SK-N-SH treated with all-trans-retinoic acid at 6 μM for 48 hours (cell line): ENCODE results near the gene RAB30.
"Not testable (repeated sequence)": the region's sequence is repeated elsewhere in the genome, so short reads cannot be mapped to it uniquely, and the experiment has no call there.

ENCODE experiments used
- ATAC-seq: fragments of 200-7000 bp; cut with Tn5 transposase; 3 replicates; pipeline ENCODE4 v1.9.1; 2020; ENCODE audit warnings: mild to moderate bottlenecking, moderate library complexity
- ARNTL ChIP-seq: fragments of 450-650 bp; formaldehyde crosslinking; IDR thresholded peaks from 2 replicates; pipeline ENCODE4 v1.5.0; 2020; ENCODE audit warnings: low read depth, mild to moderate bottlenecking, moderate library complexity, borderline replicate concordance
- BACH2 ChIP-seq: fragments of 250-450 bp; sonication (Bioruptor Pico); IDR thresholded peaks from 2 replicates; pipeline ENCODE4 v1.9.0; 2021; ENCODE audit warnings: mild to moderate bottlenecking, borderline replicate concordance
- CREB5 ChIP-seq: fragments of 250-450 bp; sonication (Bioruptor Pico); IDR thresholded peaks from 2 replicates; pipeline ENCODE4 v1.5.1; 2020; ENCODE audit warnings: low read depth, mild to moderate bottlenecking, moderate library complexity
- CSDC2 ChIP-seq: fragments of 250-450 bp; sonication (Bioruptor Pico); IDR thresholded peaks from 2 replicates; pipeline ENCODE4 v1.5.0; 2020; ENCODE audit warnings: mild to moderate bottlenecking, moderate library complexity
- CSRNP3 ChIP-seq: fragments of 250-450 bp; sonication (Bioruptor Pico); IDR thresholded peaks from 2 replicates; pipeline ENCODE4 v1.5.1; 2021; ENCODE audit warnings: mild to moderate bottlenecking, moderate library complexity
- ESRRG ChIP-seq: fragments of 250-450 bp; sonication (Bioruptor Pico); IDR thresholded peaks from 2 replicates; pipeline ENCODE4 v1.6.1; 2021; ENCODE audit warnings: mild to moderate bottlenecking
- GLIS3 ChIP-seq: fragments of 250-450 bp; sonication (Bioruptor Pico); IDR thresholded peaks from 2 replicates; pipeline ENCODE4 v1.5.0; 2020; ENCODE audit warnings: mild to moderate bottlenecking, moderate library complexity
- ISL1 ChIP-seq: fragments of 250-450 bp; sonication (Bioruptor Pico); IDR thresholded peaks from 2 replicates; pipeline ENCODE4 v2.1.2; 2022; ENCODE audit warnings: mild to moderate bottlenecking, moderate library complexity
- OSR1 ChIP-seq: fragments of 250-450 bp; sonication (Bioruptor Pico); IDR thresholded peaks from 2 replicates; pipeline ENCODE4 v1.8.0; 2022; ENCODE audit warnings: moderate library complexity, mild to moderate bottlenecking, inconsistent platforms
- PPARA ChIP-seq: fragments of 250-450 bp; sonication (Bioruptor Pico); IDR thresholded peaks from 2 replicates; pipeline ENCODE4 v1.5.0; 2020; ENCODE audit warnings: mild to moderate bottlenecking, borderline replicate concordance
- SNAI2 ChIP-seq: fragments of 250-450 bp; sonication (Bioruptor Pico); IDR thresholded peaks from 2 replicates; pipeline ENCODE4 v1.5.0; 2020; ENCODE audit warnings: mild to moderate bottlenecking, moderate library complexity
- TCF4 ChIP-seq: fragments of 250-450 bp; sonication (Bioruptor Pico); IDR thresholded peaks from 2 replicates; pipeline ENCODE4 v1.8.0; 2021; ENCODE audit warnings: mild to moderate bottlenecking, moderate library complexity, borderline replicate concordance
- TOX ChIP-seq: fragments of 250-450 bp; sonication (Bioruptor Pico); IDR thresholded peaks from 2 replicates; pipeline ENCODE4 v1.8.0; 2021; ENCODE audit warnings: mild to moderate bottlenecking, moderate library complexity, borderline replicate concordance
- TSHZ2 ChIP-seq: fragments of 250-450 bp; sonication (Bioruptor Pico); IDR thresholded peaks from 2 replicates; pipeline ENCODE4 v1.5.0; 2020; ENCODE audit warnings: mild to moderate bottlenecking, moderate library complexity
- ZC3H10 ChIP-seq: fragments of 250-450 bp; sonication (Bioruptor Pico); IDR thresholded peaks from 2 replicates; pipeline ENCODE4 v1.5.1; 2021; ENCODE audit warnings: mild to moderate bottlenecking, moderate library complexity
- ZFP3 ChIP-seq: fragments of 250-450 bp; sonication (Bioruptor Pico); IDR thresholded peaks from 2 replicates; pipeline ENCODE4 v1.5.0; 2020; ENCODE audit warnings: mild to moderate bottlenecking, moderate library complexity
- ZFP30 ChIP-seq: fragments of 450-650 bp; formaldehyde crosslinking; IDR thresholded peaks from 2 replicates; pipeline ENCODE4 v1.5.0; 2022; ENCODE audit warnings: mild to moderate bottlenecking, moderate library complexity
- ZNF565 ChIP-seq: fragments of 450-650 bp; formaldehyde crosslinking; conservative IDR thresholded peaks from 2 replicates; pipeline ENCODE4 v1.5.0; 2020; ENCODE audit warnings: low read depth, mild to moderate bottlenecking, moderate library complexity
- ZNF8 ChIP-seq: fragments of 450-650 bp; formaldehyde crosslinking; IDR thresholded peaks from 2 replicates; pipeline ENCODE4 v1.5.0; 2020; ENCODE audit warnings: mild to moderate bottlenecking, moderate library complexity
- TF ChIP-seq, protein P1 (sequence below): fragments of 250-450 bp; sonication (Bioruptor Pico); IDR thresholded peaks from 2 replicates; pipeline ENCODE4 v1.8.0; 2021; ENCODE audit warnings: low read depth, mild to moderate bottlenecking, moderate library complexity, borderline replicate concordance

Gene RAB30

DNA sequence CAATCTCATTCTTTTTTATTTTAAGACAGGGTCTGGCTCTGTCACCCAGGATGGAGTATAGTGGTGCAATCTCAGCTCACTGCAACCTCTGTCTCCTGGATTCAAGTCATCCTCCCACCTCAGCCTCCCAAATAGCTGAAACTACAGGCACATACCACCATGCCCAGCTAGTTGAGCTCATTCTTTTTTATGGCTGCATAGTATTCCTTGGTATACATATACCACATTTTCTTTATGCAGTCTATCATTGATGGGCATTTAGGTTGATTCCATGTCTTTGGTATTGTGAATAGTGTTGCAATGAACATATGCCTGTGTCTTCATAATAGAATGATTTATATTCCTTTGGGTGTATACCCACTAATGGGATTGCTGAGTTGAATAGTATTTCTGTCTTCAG is 109.7 kb downstream of the RAB30 start:
- not testable (repeated sequence) for ATAC-seq

GRCh38 chr11:82960779-82961143 is 110.9 kb downstream of the RAB30 start:
- ATAC-seq: no peak
- TF ChIP-seq CSRNP3: no peak
- TF ChIP-seq TCF4 (CRISPR knock-in tag): no peak
- no peak for TF ChIP-seq CSDC2
- no peak for TF ChIP-seq ZFP30 (CRISPR knock-in tag)
- TF ChIP-seq ISL1 (CRISPR knock-in tag): no peak
- no peak for TF ChIP-seq PPARA
- TF ChIP-seq ARNTL (CRISPR knock-in tag): no peak
- no peak for TF ChIP-seq SNAI2 (CRISPR knock-in tag)
- no peak for TF ChIP-seq ZFP3 (CRISPR knock-in tag)
- no peak for TF ChIP-seq ZNF565 (CRISPR knock-in tag)
- TF ChIP-seq, protein P1, sequence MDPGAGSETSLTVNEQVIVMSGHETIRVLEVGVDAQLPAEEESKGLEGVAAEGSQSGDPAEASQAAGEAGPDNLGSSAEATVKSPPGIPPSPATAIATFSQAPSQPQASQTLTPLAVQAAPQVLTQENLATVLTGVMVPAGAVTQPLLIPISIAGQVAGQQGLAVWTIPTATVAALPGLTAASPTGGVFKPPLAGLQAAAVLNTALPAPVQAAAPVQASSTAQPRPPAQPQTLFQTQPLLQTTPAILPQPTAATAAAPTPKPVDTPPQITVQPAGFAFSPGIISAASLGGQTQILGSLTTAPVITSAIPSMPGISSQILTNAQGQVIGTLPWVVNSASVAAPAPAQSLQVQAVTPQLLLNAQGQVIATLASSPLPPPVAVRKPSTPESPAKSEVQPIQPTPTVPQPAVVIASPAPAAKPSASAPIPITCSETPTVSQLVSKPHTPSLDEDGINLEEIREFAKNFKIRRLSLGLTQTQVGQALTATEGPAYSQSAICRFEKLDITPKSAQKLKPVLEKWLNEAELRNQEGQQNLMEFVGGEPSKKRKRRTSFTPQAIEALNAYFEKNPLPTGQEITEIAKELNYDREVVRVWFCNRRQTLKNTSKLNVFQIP (CRISPR knock-in tag): no peak
- TF ChIP-seq ZC3H10 (CRISPR knock-in tag): no peak
- no peak for TF ChIP-seq CREB5 (CRISPR knock-in tag)

More for the DNA sequence above, 109.7 kb downstream of the RAB30 start:
- 0 out of 2 replicates have a peak, but pooled peaks have one; percentile 18 for TF ChIP-seq ZNF8

GRCh38 chr11:82959987-82960778 is 111.5 kb downstream of the RAB30 start:
- no peak for ATAC-seq

More at GRCh38 chr11:82959987-82960778, 111.5 kb downstream of the RAB30 start:
- TF ChIP-seq OSR1 (CRISPR knock-in tag) (no peak), CREB5 (CRISPR knock-in tag) (no peak), GLIS3 (CRISPR knock-in tag) (no peak), TCF4 (CRISPR knock-in tag) (no peak), ESRRG (CRISPR knock-in tag) (no peak), TOX (CRISPR knock-in tag) (no peak), ZNF565 (CRISPR knock-in tag) (no peak), CSDC2 (no peak), ISL1 (CRISPR knock-in tag) (no peak), PPARA (no peak), BACH2 (CRISPR knock-in tag) (no peak), TSHZ2 (CRISPR knock-in tag) (no peak), ZFP30 (CRISPR knock-in tag) (no peak), ZC3H10 (CRISPR knock-in tag) (no peak), CSRNP3 (no peak), ZFP3 (CRISPR knock-in tag) (no peak), ZNF8 (no peak), ARNTL (CRISPR knock-in tag) (no peak)
- TF ChIP-seq, protein P1 (CRISPR knock-in tag): no peak
- TF ChIP-seq, all 23 proteins: peak for 0
